Measurements from ENCODE around the gene SPAG9.
A peak's percentile ranks its signal among the peaks of the same experiment; 100 is the strongest.
"Not testable (repeated sequence)": the region's sequence is repeated elsewhere in the genome, so short reads cannot be mapped to it uniquely, and the experiment has no call there.

Gene SPAG9

DNA sequence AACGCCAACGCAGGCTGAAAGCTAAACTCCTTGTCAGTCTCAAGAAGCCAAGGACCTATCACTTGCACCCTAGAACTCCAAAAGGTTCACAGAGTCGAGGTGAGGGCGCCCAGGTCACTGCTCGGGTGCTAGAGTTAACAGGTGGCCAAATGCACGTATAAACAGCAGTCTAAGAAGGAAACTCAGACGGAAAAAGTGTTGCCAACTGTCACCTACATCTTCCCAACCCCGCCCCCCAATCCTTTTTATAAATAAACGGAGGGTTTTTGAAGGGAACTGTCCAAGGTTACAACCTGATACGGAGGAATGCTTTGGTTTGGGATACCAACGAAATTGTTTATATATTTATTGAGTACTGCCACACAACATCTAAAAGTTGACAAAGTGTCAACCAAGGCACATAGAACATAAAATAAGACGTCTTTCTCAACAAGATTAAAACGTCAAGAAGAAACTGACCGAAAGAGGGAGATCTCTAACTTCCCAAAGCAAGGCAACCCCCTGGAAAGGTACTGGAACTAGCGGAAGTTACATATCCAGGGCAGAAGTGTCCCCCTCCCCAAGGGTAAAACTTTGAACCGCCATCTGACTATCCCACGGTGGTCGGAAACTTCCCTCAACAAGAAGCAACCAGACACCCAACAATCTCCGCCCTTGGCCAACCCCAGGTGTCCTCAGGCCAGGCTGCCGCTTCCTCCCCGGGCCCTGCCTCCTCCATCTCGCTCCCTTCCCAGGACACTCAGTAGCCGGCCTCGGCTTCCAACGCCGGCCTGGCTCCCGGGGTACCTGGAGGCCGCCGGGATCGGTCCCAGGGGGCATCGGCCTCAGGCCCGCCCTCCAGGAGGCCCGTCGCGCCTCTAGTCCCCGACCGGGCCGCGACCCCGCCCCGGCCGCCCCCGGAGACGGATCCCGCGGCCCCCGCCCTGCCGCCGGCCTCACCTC, 982 bp downstream of the SPAG9 start:
- no peaks in the 10 kb centered on the region for H3K27me3 Mint-ChIP-seq (ENCODE audit: low read depth)
- H3K27ac Mint-ChIP-seq, result peak overlapping the region; percentile 96
- H3K4me1 Mint-ChIP-seq (ENCODE audit: low read depth), result peaks cover 60% of the 10 kb centered on the region

DNA sequence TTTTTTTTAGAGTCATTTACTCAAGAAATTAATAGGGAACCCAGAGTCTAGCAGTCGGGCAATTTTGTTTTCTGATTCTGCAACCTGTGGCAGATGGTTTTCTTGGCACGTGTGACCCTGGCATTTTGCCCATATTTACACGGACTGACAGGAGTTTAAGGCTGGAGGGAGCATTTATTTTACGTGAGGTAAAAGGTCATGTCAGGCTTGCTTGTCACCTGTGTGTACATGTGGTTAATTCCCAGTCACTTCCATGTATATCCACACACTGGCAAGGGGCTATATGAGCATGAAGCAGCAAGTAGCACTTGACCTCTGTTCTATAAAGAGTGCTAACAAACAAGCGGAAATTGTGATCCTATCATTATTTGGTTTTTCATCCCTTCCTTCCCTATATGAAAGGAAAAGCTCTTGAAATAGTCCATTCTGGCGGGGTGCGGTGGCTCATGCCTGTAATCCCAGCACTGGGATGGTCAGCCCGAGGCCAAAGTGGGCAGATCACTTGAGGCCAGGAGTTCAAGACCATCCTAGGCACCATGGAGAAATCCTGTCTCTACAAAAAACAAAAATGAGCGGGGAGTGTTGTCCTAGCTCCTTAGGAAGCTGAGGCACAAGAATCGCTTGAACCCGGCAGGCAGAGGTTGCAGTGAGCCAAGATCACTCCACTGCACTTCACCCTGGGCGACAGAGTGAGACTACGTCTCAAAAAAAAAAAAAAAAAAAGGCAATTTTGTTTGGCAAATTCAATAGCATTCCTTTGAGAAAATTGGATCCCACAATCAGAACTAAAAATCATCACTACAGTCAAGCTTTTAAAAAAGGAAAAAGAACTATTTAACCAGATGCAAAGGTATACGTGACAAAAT, 2.1 kb downstream of the SPAG9 start:
- H3K4me1 Mint-ChIP-seq (ENCODE audit: low read depth), result peaks cover 60% of the 10 kb centered on the region
- no peaks in the 10 kb centered on the region for H3K9me3 Mint-ChIP-seq
- peaks cover 3% of the 10 kb centered on the region for H3K36me3 Mint-ChIP-seq (ENCODE audit: low read depth)
- peak overlapping the region; percentile 96 for H3K4me3 Mint-ChIP-seq
- H3K27me3 Mint-ChIP-seq (ENCODE audit: low read depth), result no peaks in the 10 kb centered on the region
- H3K27ac Mint-ChIP-seq, result peak overlapping the region; percentile 31

More for the DNA sequence above, 982 bp downstream of the SPAG9 start:
- Mint-ChIP-seq H3K36me3 (ENCODE audit: low read depth) (peaks cover 3% of the 10 kb centered on the region), H3K4me3 (peak overlapping the region; percentile 96), H3K9me3 (no peaks in the 10 kb centered on the region)

DNA sequence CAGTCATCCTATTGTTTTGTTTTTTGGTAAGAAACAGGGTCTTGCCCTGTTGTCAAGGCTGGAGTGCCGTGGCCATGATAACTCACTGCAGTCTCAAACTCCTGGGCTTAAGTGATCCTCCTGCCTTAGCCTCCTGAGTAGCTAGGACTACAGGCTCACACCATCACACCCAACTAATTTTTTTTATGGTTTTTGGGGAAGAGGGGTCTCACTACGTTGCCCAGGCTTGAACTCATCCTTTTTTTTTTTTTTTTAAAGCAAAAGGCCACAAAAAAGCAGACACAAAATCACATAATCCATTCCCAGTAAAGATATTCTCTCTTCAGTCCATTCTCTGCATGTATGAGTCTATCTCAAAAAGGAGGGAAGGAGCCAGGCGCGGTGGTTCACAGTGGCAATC, 5.5 kb downstream of the SPAG9 start:
- Mint-ChIP-seq H3K27me3 (ENCODE audit: low read depth) (no peaks in the 10 kb centered on the region), H3K4me1 (ENCODE audit: low read depth) (peaks cover 43% of the 10 kb centered on the region), H3K4me3 (no peak overlapping the region), H3K27ac (no peak overlapping the region), H3K36me3 (ENCODE audit: low read depth) (peaks cover 3% of the 10 kb centered on the region), H3K9me3 (no peaks in the 10 kb centered on the region)

DNA sequence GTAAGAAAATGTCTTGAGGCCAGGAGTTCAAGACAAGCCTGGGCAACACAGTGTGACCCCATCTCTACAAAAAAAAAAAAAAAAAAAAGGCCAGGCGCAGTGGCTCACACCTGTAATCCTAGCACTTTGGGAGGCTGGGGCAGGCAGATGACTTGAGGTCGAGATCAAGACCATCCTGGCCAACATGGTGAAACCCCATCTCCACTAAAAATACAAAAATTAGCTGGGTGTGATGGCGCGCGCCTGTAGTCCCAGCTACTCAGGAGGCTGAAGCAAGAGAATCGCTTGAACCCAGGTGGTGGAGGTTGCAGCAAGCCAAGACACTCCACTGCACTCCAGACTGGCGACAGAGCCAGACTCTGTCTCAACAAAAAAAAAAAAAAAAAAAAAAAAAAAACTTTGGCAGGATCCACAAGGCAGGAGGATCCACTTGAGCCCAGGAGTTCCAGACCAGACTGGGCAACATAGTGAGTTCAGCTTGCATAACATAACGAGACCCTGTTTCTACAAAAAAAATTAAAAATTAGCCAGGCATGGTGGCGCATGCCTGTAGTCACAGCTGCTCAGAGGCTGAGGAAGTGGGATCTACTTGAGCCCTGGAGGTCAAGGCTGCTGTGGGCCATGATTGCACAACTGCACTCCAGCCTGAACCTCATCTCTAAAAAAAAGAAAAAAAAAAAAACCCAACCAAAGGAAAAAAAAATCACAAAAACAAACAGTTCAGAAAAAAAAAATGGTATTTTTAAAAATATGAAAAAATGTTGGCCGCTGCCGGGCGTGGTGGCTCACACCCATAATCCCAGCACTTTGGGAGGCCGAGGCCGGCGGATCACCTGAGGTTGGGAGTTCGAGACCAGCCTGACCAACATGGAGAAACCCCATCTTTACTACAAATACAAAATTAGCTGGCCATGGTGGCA, 8.1 kb downstream of the SPAG9 start:
- not testable (repeated sequence) for H3K27me3 Mint-ChIP-seq (ENCODE audit: low read depth); H3K4me3 Mint-ChIP-seq; H3K36me3 Mint-ChIP-seq (ENCODE audit: low read depth); H3K9me3 Mint-ChIP-seq; H3K27ac Mint-ChIP-seq
- H3K4me1 Mint-ChIP-seq (ENCODE audit: low read depth), result peaks cover 22% of the 10 kb centered on the region

DNA sequence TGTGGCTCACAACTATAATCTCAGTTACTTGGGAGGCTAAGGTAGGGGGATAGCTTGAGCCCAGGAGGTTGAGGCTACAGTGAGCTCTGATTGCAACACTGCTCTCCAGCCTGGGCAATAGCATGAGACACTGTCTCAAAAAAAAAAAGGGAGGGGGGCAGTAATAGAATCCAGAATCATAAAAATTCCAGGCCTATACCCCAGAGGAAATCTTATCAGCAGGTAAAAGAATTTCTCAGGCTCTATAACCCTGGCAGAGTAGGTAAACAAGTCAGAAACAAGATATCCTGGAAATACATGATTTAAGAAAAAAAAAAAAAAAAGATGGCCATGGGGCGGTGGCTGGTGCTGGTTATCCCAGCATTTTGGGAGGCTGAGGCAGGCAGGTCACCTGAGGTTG, 12.9 kb downstream of the SPAG9 start:
- H3K36me3 Mint-ChIP-seq (ENCODE audit: low read depth), result peaks cover 2% of the 10 kb centered on the region
- no peak overlapping the region for H3K4me3 Mint-ChIP-seq
- H3K27me3 Mint-ChIP-seq (ENCODE audit: low read depth), result no peaks in the 10 kb centered on the region
- H3K4me1 Mint-ChIP-seq (ENCODE audit: low read depth), result peaks cover 6% of the 10 kb centered on the region
- no peaks in the 10 kb centered on the region for H3K9me3 Mint-ChIP-seq
- H3K27ac Mint-ChIP-seq, result no peak overlapping the region

DNA sequence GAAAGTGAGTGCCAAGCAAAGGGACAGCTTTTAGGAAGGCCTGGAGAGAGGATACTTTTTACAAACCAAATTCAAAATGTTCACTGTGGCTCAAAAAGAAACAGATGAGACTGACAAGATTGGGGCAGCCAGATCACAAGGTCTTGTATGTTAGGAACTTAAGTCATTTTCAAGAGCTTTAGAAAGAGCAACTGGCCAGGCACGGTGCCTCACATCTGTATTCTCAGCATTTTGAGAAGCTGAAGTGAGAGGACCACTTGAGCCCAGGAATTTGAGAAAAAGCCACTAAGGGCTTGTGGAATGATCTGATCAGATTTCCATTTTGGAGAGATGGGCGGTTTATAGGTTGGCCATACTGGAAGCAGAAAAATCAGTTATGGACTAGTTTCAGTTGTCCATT, 17.2 kb downstream of the SPAG9 start:
- H3K9me3 Mint-ChIP-seq, result no peaks in the 10 kb centered on the region
- no peak overlapping the region for H3K4me3 Mint-ChIP-seq
- no peaks in the 10 kb centered on the region for H3K27me3 Mint-ChIP-seq (ENCODE audit: low read depth)
- H3K4me1 Mint-ChIP-seq (ENCODE audit: low read depth), result peaks cover 6% of the 10 kb centered on the region
- no peak overlapping the region for H3K27ac Mint-ChIP-seq
- H3K36me3 Mint-ChIP-seq (ENCODE audit: low read depth), result peaks cover 2% of the 10 kb centered on the region

DNA sequence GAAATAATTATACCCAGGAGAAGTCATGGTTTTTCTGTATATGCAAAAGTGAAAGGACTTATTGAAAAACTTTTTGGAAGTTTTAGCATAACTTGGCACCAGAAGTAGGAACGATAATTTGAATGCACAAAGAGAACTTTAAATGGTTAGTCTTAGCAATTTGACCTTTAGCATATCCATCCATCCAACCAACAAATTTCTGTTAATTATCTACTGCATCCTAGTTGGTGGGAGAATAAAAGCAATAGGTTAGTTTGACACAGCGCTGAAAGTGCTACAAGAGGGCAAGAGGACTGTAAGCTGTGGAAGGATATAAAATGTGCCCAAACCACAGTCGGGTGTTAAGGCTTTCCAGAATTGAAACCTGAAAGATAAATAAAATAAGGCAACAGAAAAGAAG, 17.6 kb downstream of the SPAG9 start:
- H3K36me3 Mint-ChIP-seq (ENCODE audit: low read depth), result peaks cover 2% of the 10 kb centered on the region
- no peaks in the 10 kb centered on the region for H3K9me3 Mint-ChIP-seq
- no peak overlapping the region for H3K27ac Mint-ChIP-seq
- H3K4me3 Mint-ChIP-seq, result no peak overlapping the region
- H3K4me1 Mint-ChIP-seq (ENCODE audit: low read depth), result peaks cover 7% of the 10 kb centered on the region
- no peaks in the 10 kb centered on the region for H3K27me3 Mint-ChIP-seq (ENCODE audit: low read depth)

DNA sequence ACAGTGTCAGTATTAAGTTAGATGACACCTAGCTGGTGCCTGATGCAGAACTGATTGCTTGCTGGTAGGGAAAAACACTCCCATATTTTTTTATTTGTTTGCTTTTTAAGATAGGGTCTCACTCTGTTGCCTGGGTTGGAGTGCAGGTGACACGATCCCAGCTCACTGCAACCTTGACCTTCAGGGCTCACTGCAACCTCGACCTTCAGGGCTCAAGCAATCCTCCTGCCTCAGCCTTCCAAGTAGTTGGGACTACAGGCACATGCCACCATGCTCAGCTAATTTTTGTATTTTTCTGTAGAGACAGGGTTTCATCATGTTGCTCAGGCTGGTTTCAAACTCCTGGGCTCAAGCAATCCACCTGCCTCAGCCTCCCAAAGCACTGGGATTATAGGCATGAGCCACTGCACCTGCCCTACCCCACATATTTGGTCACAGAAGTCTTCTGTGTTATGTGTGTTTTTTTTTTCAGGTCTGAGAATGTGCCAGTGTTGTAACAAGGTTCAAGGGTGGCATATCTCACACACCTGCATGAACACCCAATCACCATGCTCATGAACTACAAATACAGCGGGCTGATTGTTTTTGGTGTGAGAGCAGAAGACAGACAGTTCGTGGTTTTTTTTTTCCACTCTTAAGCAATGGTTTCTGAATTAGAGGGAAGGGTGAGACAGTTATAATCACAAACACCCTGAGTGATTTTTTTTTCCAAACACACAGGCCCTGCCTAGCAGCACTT, 22.8 kb downstream of the SPAG9 start:
- peaks cover 23% of the 10 kb centered on the region for H3K4me1 Mint-ChIP-seq (ENCODE audit: low read depth)
- no peaks in the 10 kb centered on the region for H3K27me3 Mint-ChIP-seq (ENCODE audit: low read depth)
- H3K4me3 Mint-ChIP-seq, result no peak overlapping the region
- H3K9me3 Mint-ChIP-seq, result no peaks in the 10 kb centered on the region
- H3K36me3 Mint-ChIP-seq (ENCODE audit: low read depth), result peaks cover 3% of the 10 kb centered on the region
- H3K27ac Mint-ChIP-seq, result no peak overlapping the region

DNA sequence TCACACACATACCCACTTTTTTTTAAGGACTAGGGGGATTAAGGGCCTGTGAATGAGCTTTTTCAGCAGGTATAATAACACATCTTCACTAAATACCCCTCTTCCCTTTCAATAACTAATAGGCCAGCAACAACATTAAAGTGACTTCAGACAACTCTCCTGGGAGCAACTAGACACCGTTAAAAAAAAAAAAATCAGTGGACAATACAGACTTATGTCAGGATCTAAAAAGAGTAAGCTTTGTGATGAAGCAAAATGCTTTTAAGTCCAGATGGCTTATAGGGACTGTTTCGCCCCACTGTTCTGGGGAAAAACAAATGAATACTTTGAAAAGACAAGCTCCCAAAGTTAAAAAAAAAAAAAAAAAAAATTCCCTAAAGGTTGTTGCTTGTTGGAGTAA, 29.0 kb downstream of the SPAG9 start:
- Mint-ChIP-seq H3K27ac (no peak overlapping the region), H3K4me3 (no peak overlapping the region), H3K27me3 (ENCODE audit: low read depth) (no peaks in the 10 kb centered on the region), H3K4me1 (ENCODE audit: low read depth) (peaks cover 17% of the 10 kb centered on the region), H3K36me3 (ENCODE audit: low read depth) (peaks cover 3% of the 10 kb centered on the region), H3K9me3 (no peaks in the 10 kb centered on the region)

DNA sequence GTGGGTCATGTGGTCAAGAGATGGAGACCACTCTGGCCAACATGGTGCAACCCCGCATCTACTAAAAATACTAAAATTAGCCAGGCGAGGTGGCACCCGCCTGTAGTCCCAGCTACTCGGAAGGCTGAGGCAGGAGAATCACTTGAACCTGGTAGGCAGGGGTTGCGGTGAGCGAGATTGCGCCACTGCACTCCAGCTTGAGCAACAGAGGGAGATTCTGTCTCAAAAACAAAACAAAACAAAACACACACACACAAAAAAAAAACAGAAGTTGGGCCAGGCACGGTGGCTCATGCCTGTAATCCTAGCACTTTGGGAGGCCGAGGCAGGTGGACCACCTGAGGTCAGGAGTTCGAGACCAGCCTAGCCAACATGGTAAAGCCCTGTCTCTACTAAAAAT, 31.8 kb downstream of the SPAG9 start:
- not testable (repeated sequence) for H3K4me1 Mint-ChIP-seq (ENCODE audit: low read depth); H3K9me3 Mint-ChIP-seq; H3K27me3 Mint-ChIP-seq (ENCODE audit: low read depth); H3K27ac Mint-ChIP-seq; H3K4me3 Mint-ChIP-seq; H3K36me3 Mint-ChIP-seq (ENCODE audit: low read depth)

DNA sequence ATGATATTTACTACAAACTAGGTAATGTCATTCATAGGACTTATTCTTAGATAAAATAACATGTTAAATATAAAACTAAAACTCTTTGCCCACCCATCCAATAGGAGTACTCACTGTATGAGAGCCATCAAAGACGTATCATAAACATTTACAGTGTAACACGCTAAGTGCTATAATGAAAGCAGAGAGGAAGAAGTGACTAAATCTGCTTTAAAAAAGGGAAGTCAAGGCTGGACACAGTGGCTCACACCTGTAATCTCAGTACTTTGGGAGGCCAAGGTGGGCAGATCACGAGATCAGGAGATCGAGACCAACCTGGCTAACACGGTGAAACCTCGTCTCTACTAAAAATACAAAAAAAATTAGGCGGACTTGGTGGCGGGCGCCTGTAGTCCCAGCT, 32.4 kb downstream of the SPAG9 start:
- Mint-ChIP-seq H3K27ac (no peak overlapping the region), H3K27me3 (ENCODE audit: low read depth) (no peaks in the 10 kb centered on the region), H3K4me1 (ENCODE audit: low read depth) (peaks cover 3% of the 10 kb centered on the region), H3K4me3 (no peak overlapping the region), H3K9me3 (no peaks in the 10 kb centered on the region), H3K36me3 (ENCODE audit: low read depth) (no peaks in the 10 kb centered on the region)

DNA sequence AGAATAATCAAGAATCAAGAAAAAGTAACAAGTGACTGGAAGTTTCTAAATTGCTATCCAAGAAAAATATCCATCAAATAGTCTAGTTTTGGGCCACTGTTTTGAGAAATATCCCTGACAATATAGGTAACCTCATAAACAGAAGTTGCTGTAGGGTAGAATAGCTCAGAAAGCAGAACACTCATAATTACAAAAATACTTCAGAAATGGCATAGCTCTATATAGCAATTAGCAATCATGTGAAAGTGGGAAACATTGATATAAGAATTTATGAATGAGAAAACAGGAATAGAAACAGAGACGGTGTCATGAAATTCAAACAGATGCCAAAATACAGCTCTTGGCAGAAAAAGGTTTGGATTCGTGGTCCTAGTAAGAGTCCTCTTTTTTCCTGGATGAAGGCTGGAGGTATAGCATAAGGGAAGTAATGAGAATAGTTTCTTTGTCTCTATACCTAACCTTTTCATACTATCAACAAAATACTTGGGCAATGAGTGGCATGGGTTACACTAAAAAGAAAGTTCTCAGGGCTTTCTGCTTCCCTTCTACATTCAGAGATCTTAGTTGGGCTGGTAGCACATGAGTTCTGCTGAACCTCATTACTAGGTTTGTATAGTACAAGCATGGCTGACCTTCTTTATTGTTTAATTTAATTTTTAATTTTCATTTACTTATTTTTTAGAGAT, 33.5 kb downstream of the SPAG9 start:
- peaks cover 2% of the 10 kb centered on the region for H3K36me3 Mint-ChIP-seq (ENCODE audit: low read depth)
- peaks cover 3% of the 10 kb centered on the region for H3K4me1 Mint-ChIP-seq (ENCODE audit: low read depth)
- H3K4me3 Mint-ChIP-seq, result no peak overlapping the region
- H3K27ac Mint-ChIP-seq, result no peak overlapping the region
- no peaks in the 10 kb centered on the region for H3K27me3 Mint-ChIP-seq (ENCODE audit: low read depth)
- H3K9me3 Mint-ChIP-seq, result no peaks in the 10 kb centered on the region

DNA sequence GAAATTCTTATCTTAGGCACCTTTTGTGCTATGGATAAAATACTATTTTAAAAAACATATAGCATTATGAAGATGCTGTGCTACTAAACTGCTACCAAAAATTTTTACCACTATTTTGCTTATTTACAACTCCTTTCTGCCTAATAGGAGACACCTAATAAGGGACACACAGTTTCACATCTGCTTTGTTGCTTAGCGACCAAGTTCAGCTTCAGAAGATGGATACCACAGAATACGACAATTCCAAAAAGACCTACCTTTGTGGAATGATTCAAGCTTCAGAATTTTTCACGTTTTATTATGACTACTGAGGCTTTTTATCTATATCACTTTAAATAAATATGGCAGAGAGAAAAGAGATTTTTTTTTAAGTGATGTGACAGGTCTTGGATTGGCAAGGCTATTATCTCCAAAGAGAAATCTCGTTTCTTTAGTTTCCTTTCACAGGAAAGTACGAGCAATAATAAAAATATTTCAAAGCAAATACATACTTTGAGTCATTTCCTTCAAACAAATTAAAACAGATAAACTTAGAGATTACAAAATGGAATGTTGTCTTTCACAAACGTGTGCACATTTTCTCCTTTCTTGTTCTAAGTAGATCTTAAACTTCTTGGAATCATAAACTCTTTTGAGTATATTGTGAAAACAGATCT, 35.4 kb downstream of the SPAG9 start:
- H3K36me3 Mint-ChIP-seq (ENCODE audit: low read depth), result peaks cover 4% of the 10 kb centered on the region
- no peak overlapping the region for H3K27ac Mint-ChIP-seq
- H3K4me3 Mint-ChIP-seq, result no peak overlapping the region
- no peaks in the 10 kb centered on the region for H3K27me3 Mint-ChIP-seq (ENCODE audit: low read depth)
- no peaks in the 10 kb centered on the region for H3K9me3 Mint-ChIP-seq
- H3K4me1 Mint-ChIP-seq (ENCODE audit: low read depth), result peaks cover 3% of the 10 kb centered on the region
